Vagina (tissue), 2 donors: Measurements from ENCODE around the gene CALM3.

ENCODE experiments used
- CTCF ChIP-seq, 3 experiments: fragments of 450-650 bp in 2 of 3; fragments of 200-600 bp in 1 of 3; sonication (generic) in 1 of 3; IDR thresholded peaks; one replicate each; pipeline ENCODE4 v1.5.1; 2017 to 2019; ENCODE audit warnings: antibody characterized with exemption in 3 of 3, mild to moderate bottlenecking in 2 of 3, moderate library complexity in 2 of 3
- POLR2A ChIP-seq, 2 donors: fragments of 450-650 bp; IDR thresholded peaks; one replicate each; pipeline ENCODE4 v1.6.1; 2017; ENCODE audit warnings: antibody characterized with exemption in 2 of 2, mild to moderate bottlenecking in 2 of 2, moderate library complexity in 2 of 2

GRCh38 chr19:46606681-46607447, 5.7 kb downstream of the CALM3 start:
- TF ChIP-seq POLR2A (IDR thresholded peaks at IDR 0.05) (no peak), CTCF (IDR thresholded peaks at IDR 0.05) (no peak)
